NCI-H82 (cell line): ENCODE measurements around the gene CLRN3.

Source experiments
- DNase-seq: peaks from one replicate; lab custom pipeline; 2025; lab: John Stamatoyannopoulos, UW

The CLRN3 gene

GRCh38 chr10:127899766-127900387 lies 7.1 kb upstream of the CLRN3 start:
- DNase-seq: no peak

- DNase-seq: no peak
Observed at GRCh38 chr10:127897177-127897576, 4.4 kb upstream of the CLRN3 start.

- DNase-seq: no peak
Observed at GRCh38 chr10:127896590-127896989, 3.8 kb upstream of the CLRN3 start.

- no peak for DNase-seq
Observed at GRCh38 chr10:127894146-127894545, 1.4 kb upstream of the CLRN3 start.

GRCh38 chr10:127890832-127891334 lies 1.9 kb downstream of the CLRN3 start:
- no peak for DNase-seq

GRCh38 chr10:127890216-127890615 lies 2.5 kb downstream of the CLRN3 start:
- DNase-seq: no peak

- no peak for DNase-seq
Observed at GRCh38 chr10:127889605-127890195, 3.0 kb downstream of the CLRN3 start.

- peak; percentile 2 for DNase-seq
Observed at GRCh38 chr10:127888521-127889312, 4.0 kb downstream of the CLRN3 start.

GRCh38 chr10:127887541-127888415 lies 5.0 kb downstream of the CLRN3 start:
- DNase-seq: no peak

- no peak for DNase-seq
Observed at GRCh38 chr10:127886371-127887051, 6.2 kb downstream of the CLRN3 start.

- no peak for DNase-seq
Observed at GRCh38 chr10:127884501-127884900, 8.2 kb downstream of the CLRN3 start.

- DNase-seq: no peak
Observed at GRCh38 chr10:127883516-127883915, 9.2 kb downstream of the CLRN3 start.

GRCh38 chr10:127882801-127883459 lies 9.8 kb downstream of the CLRN3 start:
- DNase-seq: no peak

- no peak for DNase-seq
Observed at GRCh38 chr10:127882391-127882790, 10.3 kb downstream of the CLRN3 start.

GRCh38 chr10:127881262-127881661 lies 11.5 kb downstream of the CLRN3 start:
- DNase-seq: no peak

- no peak for DNase-seq
Observed at GRCh38 chr10:127880557-127880956, 12.2 kb downstream of the CLRN3 start.

- DNase-seq: no peak
Observed at GRCh38 chr10:127878475-127879055, 14.2 kb downstream of the CLRN3 start.

- DNase-seq: no peak
Observed at GRCh38 chr10:127877699-127878098, 15.0 kb downstream of the CLRN3 start.

GRCh38 chr10:127877116-127877515 lies 15.6 kb downstream of the CLRN3 start:
- DNase-seq: no peak

- no peak for DNase-seq
Observed at GRCh38 chr10:127875916-127876315, 16.8 kb downstream of the CLRN3 start.

GRCh38 chr10:127875449-127875765 lies 17.3 kb downstream of the CLRN3 start:
- DNase-seq: no peak
